ENCODE measurements around the gene IRF3.

IRF3 gene

DNA sequence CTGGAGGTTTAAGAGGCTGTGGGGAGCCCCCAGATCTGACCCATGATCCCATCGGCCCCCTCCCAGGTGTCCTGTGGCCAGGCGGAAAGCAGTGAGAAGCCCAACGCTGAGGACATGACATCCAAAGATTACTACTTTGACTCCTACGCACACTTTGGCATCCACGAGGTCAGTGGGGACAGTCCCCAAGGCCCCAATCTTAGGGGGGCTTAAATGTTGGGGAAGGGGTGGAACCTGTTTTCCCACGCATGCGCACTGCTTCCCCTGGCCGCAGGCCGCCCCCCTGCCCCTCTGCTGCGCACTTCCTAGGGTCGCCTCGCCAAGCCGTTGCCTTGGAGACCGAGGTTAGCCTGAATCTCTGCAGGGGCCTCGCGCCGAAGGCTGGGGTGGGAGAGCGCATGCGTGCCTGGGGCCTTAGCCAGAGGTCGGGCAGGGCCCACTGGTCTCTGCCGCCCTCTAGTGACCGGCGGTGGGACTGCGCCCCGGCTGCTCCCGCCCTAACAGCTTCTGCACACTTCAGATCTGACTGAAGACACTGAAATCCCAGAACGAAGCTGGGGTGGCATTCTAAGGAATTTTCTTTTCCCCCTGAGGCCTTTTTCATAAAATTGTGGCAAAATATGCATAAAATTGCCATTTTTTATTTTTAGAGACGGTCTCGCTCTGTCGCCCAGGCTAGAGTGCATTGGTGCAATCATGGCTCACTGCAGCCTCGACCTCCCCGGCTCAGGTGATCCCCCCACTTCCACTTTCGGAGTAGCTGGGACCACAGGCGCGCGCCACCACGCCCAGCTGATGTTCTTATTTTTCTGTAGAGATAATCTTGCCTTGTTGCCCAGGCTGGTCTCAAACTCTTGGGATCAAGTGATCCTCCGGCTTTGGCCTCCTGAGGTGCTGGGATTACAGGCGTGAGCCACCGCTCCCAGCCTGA is 15.0 kb upstream of the IRF3 start:
- no peaks in the 10 kb centered on the region for H3K27me3 Mint-ChIP-seq
- H3K27ac Mint-ChIP-seq = peak overlapping the region; percentile 75
- H3K9me3 Mint-ChIP-seq = no peaks in the 10 kb centered on the region
- peak overlapping the region; percentile 64 for H3K4me3 Mint-ChIP-seq
- H3K4me1 Mint-ChIP-seq = peaks cover 54% of the 10 kb centered on the region
- peak; percentile 5 for ATAC-seq
- H3K36me3 Mint-ChIP-seq (ENCODE audit: low read depth) = peaks cover 54% of the 10 kb centered on the region
- peak; percentile 99 for DNase-seq

DNA sequence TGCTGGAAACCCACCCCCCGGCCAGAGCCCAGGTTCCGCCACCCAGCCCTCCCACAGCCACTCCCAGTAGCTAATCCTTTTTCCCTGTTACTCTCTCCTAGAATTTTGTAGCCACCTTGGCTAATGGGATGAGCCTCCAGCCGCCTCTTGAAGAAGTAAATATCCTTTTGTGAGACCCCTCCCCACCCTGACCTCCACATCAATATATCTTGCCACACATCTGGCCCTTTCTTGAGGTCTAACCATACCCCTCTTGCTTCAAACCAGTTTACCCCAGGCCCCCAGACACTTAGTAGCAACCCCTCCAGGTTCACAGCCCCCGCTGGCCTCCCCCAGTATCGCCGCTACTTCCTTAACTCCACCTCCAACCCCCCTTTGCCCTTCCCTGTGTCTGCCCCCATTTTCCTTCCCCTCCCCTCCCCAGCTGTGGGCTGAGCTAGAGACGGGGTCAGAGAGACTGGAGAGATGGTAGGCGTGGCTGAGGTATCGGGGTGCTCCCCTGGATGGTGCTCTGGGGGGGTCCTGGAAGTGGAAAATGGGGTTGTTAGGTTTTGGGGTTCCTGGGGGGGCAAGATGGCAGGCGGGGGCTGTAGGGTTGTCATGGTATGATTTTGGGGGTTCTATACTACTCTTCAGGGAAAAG is 14.2 kb upstream of the IRF3 start:
- peaks cover 50% of the 10 kb centered on the region for H3K4me1 Mint-ChIP-seq
- H3K4me3 Mint-ChIP-seq = peak overlapping the region; percentile 64

DNA sequence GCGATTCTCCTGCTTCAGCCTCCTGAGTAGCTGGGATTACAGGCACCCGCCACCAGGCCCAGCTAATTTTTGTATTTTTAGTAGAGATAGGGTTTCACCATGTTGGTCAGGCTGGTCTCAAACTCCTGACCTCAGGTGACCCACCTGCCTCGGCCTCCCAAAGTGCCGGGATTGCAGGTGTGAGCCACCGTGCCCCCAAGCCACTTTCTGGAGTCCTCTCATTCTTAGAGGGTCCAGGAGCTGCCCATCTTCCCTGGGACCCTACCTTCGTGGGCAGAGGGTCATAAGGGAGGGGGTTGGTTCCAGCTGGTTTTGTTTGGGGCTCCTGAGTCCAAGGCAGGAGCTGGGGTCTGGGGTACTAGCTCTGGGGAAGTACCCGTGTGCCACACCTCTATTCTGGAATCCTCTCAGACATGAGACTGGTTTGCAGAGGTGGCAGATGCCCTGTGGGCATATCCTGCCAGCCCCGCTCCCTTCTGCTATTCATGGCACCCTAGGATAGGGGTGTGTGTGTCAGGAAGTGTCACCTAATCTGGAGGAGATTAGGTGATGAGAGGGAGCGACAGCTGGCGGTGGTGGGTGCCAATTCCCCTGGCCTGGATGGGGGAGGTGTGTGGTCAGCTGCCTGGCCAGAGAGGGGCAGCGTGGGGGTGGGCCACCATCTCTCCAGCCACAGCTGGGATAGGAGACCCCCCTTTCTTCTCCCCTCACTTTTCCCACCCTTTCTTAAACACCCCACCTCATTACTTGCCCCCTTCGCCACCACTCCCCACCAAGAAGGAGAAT is 13.5 kb upstream of the IRF3 start:
- Mint-ChIP-seq H3K36me3 (ENCODE audit: low read depth) (peaks cover 44% of the 10 kb centered on the region), H3K27me3 (no peaks in the 10 kb centered on the region), H3K4me3 (peak overlapping the region; percentile 98), H3K4me1 (peaks cover 50% of the 10 kb centered on the region), H3K9me3 (no peaks in the 10 kb centered on the region), H3K27ac (no peak overlapping the region)
- DNase-seq (no peak), ATAC-seq (no peak)

More for the DNA sequence above, 14.2 kb upstream of the IRF3 start:
- H3K27me3 Mint-ChIP-seq = no peaks in the 10 kb centered on the region
- H3K36me3 Mint-ChIP-seq (ENCODE audit: low read depth) = peaks cover 46% of the 10 kb centered on the region
- no peak for ATAC-seq
- DNase-seq = no peak
- no peaks in the 10 kb centered on the region for H3K9me3 Mint-ChIP-seq
- peak overlapping the region; percentile 75 for H3K27ac Mint-ChIP-seq

- H3K4me3 Mint-ChIP-seq = peak overlapping the region; percentile 98
- H3K27ac Mint-ChIP-seq = peak overlapping the region; percentile 93
- peaks cover 53% of the 10 kb centered on the region for H3K4me1 Mint-ChIP-seq
- H3K9me3 Mint-ChIP-seq = no peaks in the 10 kb centered on the region
- DNase-seq (peak; percentile 83), ATAC-seq (peak; percentile 30)
- peaks cover 38% of the 10 kb centered on the region for H3K36me3 Mint-ChIP-seq (ENCODE audit: low read depth)
- H3K27me3 Mint-ChIP-seq = no peaks in the 10 kb centered on the region
Observed at GRCh38 chr19:49677901-49678674, 12.4 kb upstream of the IRF3 start.

DNA sequence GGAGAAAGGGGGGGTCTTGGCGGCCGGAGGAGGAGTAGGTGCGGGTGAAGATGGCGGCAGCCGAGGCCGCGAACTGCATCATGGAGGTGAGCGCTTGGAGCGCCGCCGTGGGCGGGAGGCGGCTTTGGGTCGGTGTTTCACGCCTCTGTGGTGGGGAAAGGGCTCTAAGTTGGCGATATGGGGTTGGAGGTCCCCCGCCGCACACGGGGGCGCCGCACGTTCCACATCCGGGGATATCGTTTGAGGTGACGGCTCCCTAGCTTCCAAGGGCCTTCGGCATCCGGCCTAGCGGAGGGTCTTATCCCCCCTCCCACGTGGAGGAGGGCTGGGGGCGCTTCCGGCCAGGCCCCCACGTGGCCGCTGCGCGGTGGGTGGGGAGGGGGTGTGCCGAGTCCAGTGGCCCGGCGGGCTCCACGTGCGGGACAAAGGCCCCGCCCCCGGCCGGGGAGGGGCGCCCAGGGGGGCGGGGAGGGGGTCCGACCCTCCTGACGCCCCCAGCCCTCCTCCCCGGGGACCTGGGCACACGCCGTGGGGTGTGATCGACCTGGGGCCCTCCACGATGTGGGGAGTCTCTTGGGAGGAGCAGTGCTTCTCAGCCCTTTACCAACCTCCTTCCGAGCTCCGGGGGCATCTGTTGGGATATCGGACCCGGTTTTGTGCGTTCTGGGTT is 11.7 kb upstream of the IRF3 start, which contains the start of gene PRMT1:
TSS of gene PRMT1 (plus strand) at position 41 of the 670 bp plus-strand sequence. CDS start at position 51, 10 bp downstream.
- Mint-ChIP-seq H3K9me3 (no peaks in the 10 kb centered on the region), H3K27ac (peak within 1 kb of the TSS; percentile 95), H3K4me1 (peaks cover 52% of the 10 kb centered on the region), H3K27me3 (no peaks in the 10 kb centered on the region), H3K4me3 (peak within 1 kb of the TSS; percentile 98), H3K36me3 (ENCODE audit: low read depth) (peaks cover 34% of the 10 kb centered on the region)
- DNase-seq (peak; percentile 56), ATAC-seq (no peak)

DNA sequence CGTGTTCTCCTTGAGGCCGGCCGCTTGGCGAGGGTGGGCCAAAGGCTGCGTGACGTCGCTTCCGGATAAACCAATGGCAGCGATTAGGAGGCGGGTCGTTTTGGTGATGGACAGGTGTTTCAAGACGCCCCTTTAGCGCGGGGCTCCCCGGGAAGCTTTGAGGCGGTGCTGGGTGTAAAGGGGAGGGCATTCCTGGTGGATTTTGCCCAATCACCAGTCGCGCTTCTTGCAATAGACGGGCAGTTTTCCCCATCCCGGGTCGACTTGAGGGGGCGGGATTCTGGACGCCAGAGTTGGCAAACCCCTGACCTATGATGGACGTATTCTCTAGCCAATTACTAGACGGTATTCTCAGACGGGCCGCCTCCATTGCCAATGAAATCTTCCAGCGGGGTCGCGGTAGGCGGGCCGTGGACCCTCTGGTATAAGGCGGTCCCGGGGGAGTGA is 11.2 kb upstream of the IRF3 start:
- Mint-ChIP-seq H3K27ac (peak overlapping the region; percentile 95), H3K4me1 (peaks cover 52% of the 10 kb centered on the region), H3K9me3 (no peaks in the 10 kb centered on the region), H3K27me3 (no peaks in the 10 kb centered on the region), H3K36me3 (ENCODE audit: low read depth) (peaks cover 29% of the 10 kb centered on the region), H3K4me3 (peak overlapping the region; percentile 98)
- peak; percentile 76 for ATAC-seq
- DNase-seq = peak; percentile 98

DNA sequence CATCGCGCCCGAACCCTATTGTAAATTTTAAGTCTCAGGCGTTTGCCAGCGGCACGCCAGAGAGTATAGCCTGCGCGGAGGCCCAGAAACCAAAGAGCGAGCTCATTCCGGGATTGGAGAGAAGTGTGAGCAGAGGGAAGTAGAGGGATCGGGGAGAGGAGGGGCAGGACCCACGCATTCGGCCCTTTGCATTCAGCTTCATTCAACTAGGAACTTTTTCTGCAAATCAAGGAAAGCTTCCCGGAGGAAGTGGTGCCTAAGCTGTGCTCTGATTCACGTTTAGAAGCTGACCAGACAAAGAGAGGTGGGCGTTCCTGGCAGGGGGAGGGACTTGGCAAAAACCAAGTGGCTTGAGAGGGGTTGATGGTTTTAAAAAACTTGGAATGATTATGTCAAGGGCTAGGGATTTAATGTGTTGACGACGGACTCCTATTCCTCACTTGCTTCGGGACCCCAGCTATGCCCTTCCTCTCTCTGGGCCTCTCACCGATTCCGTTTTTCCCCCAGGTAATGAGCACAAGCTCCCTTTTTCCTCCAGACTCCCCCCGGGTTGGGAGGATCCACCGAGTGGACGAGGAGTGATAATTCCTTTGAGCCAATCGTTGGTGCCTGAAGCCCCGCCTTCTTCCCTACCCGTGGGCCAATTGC is 10.6 kb upstream of the IRF3 start:
- peak overlapping the region; percentile 98 for H3K4me3 Mint-ChIP-seq

GRCh38 chr19:49672131-49672919 is 6.7 kb upstream of the IRF3 start:
- H3K27ac Mint-ChIP-seq = peak overlapping the region; percentile 16
- H3K9me3 Mint-ChIP-seq = no peaks in the 10 kb centered on the region
- DNase-seq (peak; percentile 85), ATAC-seq (peak; percentile 10)
- peaks cover 13% of the 10 kb centered on the region for H3K36me3 Mint-ChIP-seq (ENCODE audit: low read depth)
- no peak overlapping the region for H3K4me3 Mint-ChIP-seq
- H3K4me1 Mint-ChIP-seq = peaks cover 24% of the 10 kb centered on the region
- H3K27me3 Mint-ChIP-seq = no peaks in the 10 kb centered on the region

More for the DNA sequence above, 10.6 kb upstream of the IRF3 start:
- Mint-ChIP-seq H3K27me3 (no peaks in the 10 kb centered on the region), H3K4me1 (peaks cover 52% of the 10 kb centered on the region), H3K27ac (peak overlapping the region; percentile 95), H3K36me3 (ENCODE audit: low read depth) (peaks cover 26% of the 10 kb centered on the region), H3K9me3 (no peaks in the 10 kb centered on the region)
- DNase-seq (no peak), ATAC-seq (no peak)

DNA sequence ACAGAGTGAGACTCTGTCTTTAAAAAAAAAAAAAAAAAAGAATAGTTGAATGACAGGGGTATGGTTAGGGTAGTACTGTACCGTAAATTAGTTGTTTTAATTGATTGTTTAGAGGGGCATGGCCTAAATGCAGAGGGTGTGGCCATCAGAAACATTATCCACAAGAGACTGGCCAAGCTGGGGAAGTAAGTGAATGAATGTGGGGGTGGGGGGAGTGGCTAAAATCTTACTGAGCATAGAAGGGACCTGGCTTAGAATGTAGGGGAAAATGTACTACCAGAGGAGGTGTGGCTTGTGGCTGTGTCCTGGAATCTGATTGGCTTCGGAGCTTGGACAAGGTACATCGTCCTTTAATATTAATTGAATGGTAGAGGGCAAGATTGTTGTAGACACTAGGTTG is 3.9 kb upstream of the IRF3 start:
- ATAC-seq = no peak
- H3K36me3 Mint-ChIP-seq (ENCODE audit: low read depth) = peaks cover 15% of the 10 kb centered on the region

DNA sequence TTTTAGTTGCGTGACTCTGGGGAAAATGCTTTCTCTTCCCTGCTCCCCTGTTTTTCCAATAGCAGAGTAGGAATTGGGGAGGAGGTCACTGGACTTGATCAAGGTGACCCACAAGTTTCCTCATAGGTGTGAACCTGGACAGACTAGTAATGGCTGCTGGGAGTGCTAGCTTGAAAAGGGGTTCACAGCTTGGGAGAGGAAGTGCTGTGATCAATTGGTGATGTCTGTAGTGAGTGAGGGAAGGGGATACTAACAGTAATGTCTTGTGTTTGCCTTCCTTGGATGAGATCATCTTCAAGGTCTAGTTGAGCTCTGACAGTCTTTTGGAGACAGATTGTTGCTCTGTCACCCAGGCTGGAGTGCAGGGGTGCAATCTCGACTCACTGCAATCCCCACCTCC is 1.8 kb upstream of the IRF3 start:
- ATAC-seq (no peak), DNase-seq (no peak)
- H3K9me3 Mint-ChIP-seq = no peaks in the 10 kb centered on the region
- no peak overlapping the region for H3K27ac Mint-ChIP-seq
- peak overlapping the region; percentile 100 for H3K4me3 Mint-ChIP-seq
- H3K4me1 Mint-ChIP-seq = peaks cover 41% of the 10 kb centered on the region
- peaks cover 20% of the 10 kb centered on the region for H3K36me3 Mint-ChIP-seq (ENCODE audit: low read depth)
- peaks cover 2% of the 10 kb centered on the region for H3K27me3 Mint-ChIP-seq

More for the DNA sequence above, 3.9 kb upstream of the IRF3 start:
- H3K27me3 Mint-ChIP-seq = peaks cover 2% of the 10 kb centered on the region
- H3K4me1 Mint-ChIP-seq = peaks cover 26% of the 10 kb centered on the region
- no peak for DNase-seq
- H3K4me3 Mint-ChIP-seq = no peak overlapping the region
- H3K9me3 Mint-ChIP-seq = no peaks in the 10 kb centered on the region
- H3K27ac Mint-ChIP-seq = no peak overlapping the region

- ATAC-seq (no peak), DNase-seq (no peak)
- H3K4me1 Mint-ChIP-seq = peaks cover 36% of the 10 kb centered on the region
- H3K36me3 Mint-ChIP-seq (ENCODE audit: low read depth) = peaks cover 19% of the 10 kb centered on the region
- peaks cover 2% of the 10 kb centered on the region for H3K27me3 Mint-ChIP-seq
- H3K27ac Mint-ChIP-seq = peak overlapping the region; percentile 95
- no peaks in the 10 kb centered on the region for H3K9me3 Mint-ChIP-seq
- H3K4me3 Mint-ChIP-seq = peak overlapping the region; percentile 100
Observed at GRCh38 chr19:49666120-49666444, 425 bp upstream of the IRF3 start.

GRCh38 chr19:49665036-49665350 is 664 bp downstream of the IRF3 start:
- peaks cover 2% of the 10 kb centered on the region for H3K27me3 Mint-ChIP-seq
- no peaks in the 10 kb centered on the region for H3K9me3 Mint-ChIP-seq
- peaks cover 36% of the 10 kb centered on the region for H3K4me1 Mint-ChIP-seq
- H3K4me3 Mint-ChIP-seq = peak overlapping the region; percentile 100
- ATAC-seq = no peak
- H3K27ac Mint-ChIP-seq = peak overlapping the region; percentile 95
- DNase-seq = no peak
- peaks cover 23% of the 10 kb centered on the region for H3K36me3 Mint-ChIP-seq (ENCODE audit: low read depth)

Data from activated naive CD8-positive, alpha-beta T cell treated with anti-CD3 and anti-CD28 coated beads, Interleukin-2, amount 50 U/mL, for 24 hours (primary cell).